ENCODE data around the gene SCN9A. TPM values are rescaled to one million over a fixed set of nuclear protein-coding genes. Genes with fewer than 3 reads are reported as not detected.
"Not testable (repeated sequence)": the region's sequence is repeated elsewhere in the genome, so short reads cannot be mapped to it uniquely, and the experiment has no call there.

The SCN9A gene
- total RNA-seq, 2 donors from 2014 or later: 6.4 to 12.0 TPM

DNA sequence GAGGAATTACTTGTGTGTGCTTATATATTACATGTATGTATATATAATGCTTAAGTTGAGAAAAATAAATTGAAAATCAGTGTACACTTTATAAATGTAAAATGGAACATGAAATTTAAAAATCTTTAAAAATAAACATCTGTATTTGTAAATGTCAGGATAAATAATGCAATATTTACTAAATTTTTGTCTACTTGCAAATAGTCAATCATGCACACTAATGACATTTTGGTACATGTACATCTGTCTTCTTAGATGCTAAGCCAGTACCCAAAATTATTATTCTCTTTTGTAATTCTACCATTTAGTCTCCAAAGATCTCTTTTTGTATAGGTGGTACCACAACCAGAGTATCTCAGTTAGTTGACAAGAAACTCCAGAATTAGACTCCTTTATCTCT, 151.5 kb downstream of the SCN9A start:
- Histone ChIP-seq H3K27me3 (no peaks in the 10 kb centered on the region), H3K9me3 (no peaks in the 10 kb centered on the region), H3K9ac (ENCODE audit: low read depth in 2 of 2, low read length in 2 of 2) (no peak overlapping the region), H3K4me1 (no peaks in the 10 kb centered on the region), H3K27ac (no peak overlapping the region), H3K36me3 (no peaks in the 10 kb centered on the region), H3K4me3 (no peak overlapping the region)
- TF ChIP-seq CTCF (IDR thresholded peaks at IDR 0.05): no peak
- no peak for DNase-seq
- intact Hi-C loops (cut with DNase I): no loop called here

GRCh38 chr2:166223298-166223697, 152.4 kb downstream of the SCN9A start:
- no peaks in the 10 kb centered on the region for H3K9me3 ChIP-seq
- no peaks in the 10 kb centered on the region for H3K27me3 ChIP-seq
- no peak for TF ChIP-seq CTCF (IDR thresholded peaks at IDR 0.05)
- no peak overlapping the region for H3K9ac ChIP-seq (ENCODE audit: low read depth in 2 of 2, low read length in 2 of 2)
- no peaks in the 10 kb centered on the region for H3K4me1 ChIP-seq
- DNase-seq: no peak
- H3K4me3 ChIP-seq: no peak overlapping the region
- no peaks in the 10 kb centered on the region for H3K36me3 ChIP-seq
- H3K27ac ChIP-seq: no peak overlapping the region
- intact Hi-C loops (cut with DNase I): no loop called here

- no peak overlapping the region for H3K9ac ChIP-seq (ENCODE audit: low read depth in 2 of 2, low read length in 2 of 2)
- TF ChIP-seq CTCF (IDR thresholded peaks at IDR 0.05): no peak
Measured at GRCh38 chr2:166211079-166211478, 164.7 kb downstream of the SCN9A start.

GRCh38 chr2:166209944-166210343, 165.8 kb downstream of the SCN9A start:
- H3K36me3 ChIP-seq; H3K4me3 ChIP-seq; H3K9ac ChIP-seq (ENCODE audit: low read depth in 2 of 2, low read length in 2 of 2); DNase-seq; intact Hi-C loops (cut with DNase I); H3K27ac ChIP-seq; H3K9me3 ChIP-seq; H3K27me3 ChIP-seq; H3K4me1 ChIP-seq: not testable (repeated sequence)

More at GRCh38 chr2:166211079-166211478, 164.7 kb downstream of the SCN9A start:
- H3K27me3 ChIP-seq: no peaks in the 10 kb centered on the region
- no peak overlapping the region for H3K4me3 ChIP-seq
- no peaks in the 10 kb centered on the region for H3K36me3 ChIP-seq
- no peaks in the 10 kb centered on the region for H3K4me1 ChIP-seq
- intact Hi-C loops (cut with DNase I): no loop called here
- no peaks in the 10 kb centered on the region for H3K9me3 ChIP-seq
- no peak overlapping the region for H3K27ac ChIP-seq
- no peak for DNase-seq

GRCh38 chr2:166209367-166209766, 166.4 kb downstream of the SCN9A start:
- H3K9me3 ChIP-seq; H3K4me1 ChIP-seq; DNase-seq; H3K4me3 ChIP-seq; H3K27ac ChIP-seq; H3K36me3 ChIP-seq; H3K27me3 ChIP-seq; intact Hi-C loops (cut with DNase I); H3K9ac ChIP-seq (ENCODE audit: low read depth in 2 of 2, low read length in 2 of 2): not testable (repeated sequence)

DNA sequence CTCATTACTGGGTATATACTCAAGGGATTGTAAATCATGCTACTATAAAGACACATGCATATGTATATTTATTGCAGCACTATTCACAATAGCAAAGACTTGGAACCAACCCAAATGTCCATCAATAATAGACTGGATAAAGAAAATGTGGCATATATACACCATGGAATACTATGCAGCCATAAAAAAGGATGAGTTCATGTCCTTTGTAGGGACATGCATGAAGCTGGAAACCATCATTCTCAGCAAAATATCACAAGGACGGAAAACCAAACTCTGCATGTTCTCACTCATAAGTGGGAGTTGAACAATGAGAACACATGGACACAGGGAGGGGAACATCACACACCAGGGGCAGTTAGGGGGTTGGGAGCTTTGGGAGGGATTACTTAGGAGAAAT, 169.6 kb downstream of the SCN9A start:
- H3K27me3 ChIP-seq; DNase-seq; H3K27ac ChIP-seq; intact Hi-C loops (cut with DNase I); H3K9me3 ChIP-seq; H3K9ac ChIP-seq (ENCODE audit: low read depth in 2 of 2, low read length in 2 of 2); H3K4me1 ChIP-seq; H3K36me3 ChIP-seq; H3K4me3 ChIP-seq: not testable (repeated sequence)

DNA sequence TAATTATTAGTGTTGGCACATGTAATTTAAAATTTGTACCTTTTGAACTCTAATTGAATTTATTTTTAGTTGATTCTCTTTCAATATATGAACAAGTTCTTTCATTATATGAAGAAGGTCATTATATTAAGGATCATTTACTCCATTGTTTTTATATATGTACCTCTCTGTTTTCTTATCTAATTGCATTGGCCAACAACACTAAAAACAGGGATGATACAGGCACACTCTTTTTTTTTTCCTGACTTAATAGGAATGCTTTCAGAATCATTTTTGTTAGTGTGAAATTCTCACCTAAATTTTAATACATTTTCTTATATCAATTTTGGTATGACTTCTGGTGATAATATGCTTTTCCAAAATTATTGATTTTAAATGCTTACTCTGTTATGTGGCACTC, 173.0 kb downstream of the SCN9A start:
- H3K27me3 ChIP-seq: no peaks in the 10 kb centered on the region
- no peak for TF ChIP-seq CTCF (IDR thresholded peaks at IDR 0.05)
- H3K4me1 ChIP-seq: no peaks in the 10 kb centered on the region
- no peak overlapping the region for H3K4me3 ChIP-seq
- DNase-seq: no peak
- H3K9me3 ChIP-seq: no peaks in the 10 kb centered on the region
- H3K36me3 ChIP-seq: no peaks in the 10 kb centered on the region
- no peak overlapping the region for H3K27ac ChIP-seq
- no peak overlapping the region for H3K9ac ChIP-seq (ENCODE audit: low read depth in 2 of 2, low read length in 2 of 2)
- intact Hi-C loops (cut with DNase I): no loop called here

Measured in colonic mucosa (tissue), 4 donors.